Testis (tissue), 2 donors: ENCODE measurements around the gene TCF23.

Experiments
- POLR2A ChIP-seq: fragments of 450-650 bp; IDR thresholded peaks from one replicate; pipeline ENCODE4 v1.6.1; 2017; ENCODE audit warnings: antibody characterized with exemption, mild to moderate bottlenecking, moderate library complexity
- TF ChIP-seq, protein P1 (sequence below), 3 experiments: fragments of 450-650 bp in 2 of 3; fragments of 200-600 bp in 1 of 3; sonication (generic) in 1 of 3; IDR thresholded peaks; one replicate each; pipeline ENCODE4 v1.5.1; 2016 to 2019; ENCODE audit warnings: antibody characterized with exemption in 3 of 3, mild to moderate bottlenecking in 2 of 3, moderate library complexity in 1 of 3

DNA sequence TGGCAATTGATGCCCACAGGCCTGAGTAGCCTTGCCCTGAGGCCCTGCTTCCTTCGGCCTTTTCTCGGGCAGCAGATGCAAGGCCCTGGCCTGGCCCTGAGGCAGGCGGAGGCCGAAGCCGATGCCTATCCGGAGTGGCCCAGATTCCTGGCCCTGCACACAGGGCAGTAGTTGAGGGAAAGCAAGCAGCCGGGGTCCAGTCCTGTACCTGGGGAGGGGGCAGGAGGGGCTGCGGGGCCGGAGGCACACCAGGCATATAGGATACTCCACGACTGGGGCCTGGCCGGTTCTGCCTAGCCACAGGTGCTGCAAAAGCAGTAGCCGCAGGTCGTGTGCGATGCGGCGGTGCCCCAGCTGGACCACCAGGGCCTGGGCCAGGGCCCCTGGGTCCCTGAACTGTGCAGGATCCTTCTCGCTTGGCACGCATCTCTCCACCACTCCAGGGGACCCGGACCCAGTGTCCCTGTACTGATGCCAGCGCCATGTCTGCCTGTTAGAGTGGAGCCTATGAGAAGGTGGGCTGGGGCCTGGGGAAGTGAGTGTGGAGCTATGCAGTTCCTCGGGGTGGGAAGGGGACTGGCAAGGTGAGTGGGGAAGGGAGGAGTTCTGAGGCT is 11.4 kb upstream of the TCF23 start:
- TF ChIP-seq, protein P1, sequence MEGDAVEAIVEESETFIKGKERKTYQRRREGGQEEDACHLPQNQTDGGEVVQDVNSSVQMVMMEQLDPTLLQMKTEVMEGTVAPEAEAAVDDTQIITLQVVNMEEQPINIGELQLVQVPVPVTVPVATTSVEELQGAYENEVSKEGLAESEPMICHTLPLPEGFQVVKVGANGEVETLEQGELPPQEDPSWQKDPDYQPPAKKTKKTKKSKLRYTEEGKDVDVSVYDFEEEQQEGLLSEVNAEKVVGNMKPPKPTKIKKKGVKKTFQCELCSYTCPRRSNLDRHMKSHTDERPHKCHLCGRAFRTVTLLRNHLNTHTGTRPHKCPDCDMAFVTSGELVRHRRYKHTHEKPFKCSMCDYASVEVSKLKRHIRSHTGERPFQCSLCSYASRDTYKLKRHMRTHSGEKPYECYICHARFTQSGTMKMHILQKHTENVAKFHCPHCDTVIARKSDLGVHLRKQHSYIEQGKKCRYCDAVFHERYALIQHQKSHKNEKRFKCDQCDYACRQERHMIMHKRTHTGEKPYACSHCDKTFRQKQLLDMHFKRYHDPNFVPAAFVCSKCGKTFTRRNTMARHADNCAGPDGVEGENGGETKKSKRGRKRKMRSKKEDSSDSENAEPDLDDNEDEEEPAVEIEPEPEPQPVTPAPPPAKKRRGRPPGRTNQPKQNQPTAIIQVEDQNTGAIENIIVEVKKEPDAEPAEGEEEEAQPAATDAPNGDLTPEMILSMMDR (IDR thresholded peaks at IDR 0.05) = no peak
- no peak for TF ChIP-seq POLR2A
